Erythroblast (primary cell): ENCODE data around the gene KRTAP5-9.
A peak's percentile ranks its signal among the peaks of the same experiment; 100 is the strongest.
"Not testable (repeated sequence)": the region's sequence is repeated elsewhere in the genome, so short reads cannot be mapped to it uniquely, and the experiment has no call there.

Experiments
- DNase-seq, 2 experiments: peaks; one replicate each; lab custom pipeline; 2025; lab: John Stamatoyannopoulos, UW
- GATA1 ChIP-seq: IDR thresholded peaks from 2 replicates; pipeline ENCODE4 v1.6.1; 2011; ENCODE audit warnings: low read depth, mild to moderate bottlenecking, control low read depth, low read length, moderate library complexity
- POLR2A ChIP-seq: IDR thresholded peaks from 2 replicates; pipeline ENCODE4 v1.6.1; 2011; ENCODE audit warnings: mild to moderate bottlenecking, low read length

Gene KRTAP5-9

DNA sequence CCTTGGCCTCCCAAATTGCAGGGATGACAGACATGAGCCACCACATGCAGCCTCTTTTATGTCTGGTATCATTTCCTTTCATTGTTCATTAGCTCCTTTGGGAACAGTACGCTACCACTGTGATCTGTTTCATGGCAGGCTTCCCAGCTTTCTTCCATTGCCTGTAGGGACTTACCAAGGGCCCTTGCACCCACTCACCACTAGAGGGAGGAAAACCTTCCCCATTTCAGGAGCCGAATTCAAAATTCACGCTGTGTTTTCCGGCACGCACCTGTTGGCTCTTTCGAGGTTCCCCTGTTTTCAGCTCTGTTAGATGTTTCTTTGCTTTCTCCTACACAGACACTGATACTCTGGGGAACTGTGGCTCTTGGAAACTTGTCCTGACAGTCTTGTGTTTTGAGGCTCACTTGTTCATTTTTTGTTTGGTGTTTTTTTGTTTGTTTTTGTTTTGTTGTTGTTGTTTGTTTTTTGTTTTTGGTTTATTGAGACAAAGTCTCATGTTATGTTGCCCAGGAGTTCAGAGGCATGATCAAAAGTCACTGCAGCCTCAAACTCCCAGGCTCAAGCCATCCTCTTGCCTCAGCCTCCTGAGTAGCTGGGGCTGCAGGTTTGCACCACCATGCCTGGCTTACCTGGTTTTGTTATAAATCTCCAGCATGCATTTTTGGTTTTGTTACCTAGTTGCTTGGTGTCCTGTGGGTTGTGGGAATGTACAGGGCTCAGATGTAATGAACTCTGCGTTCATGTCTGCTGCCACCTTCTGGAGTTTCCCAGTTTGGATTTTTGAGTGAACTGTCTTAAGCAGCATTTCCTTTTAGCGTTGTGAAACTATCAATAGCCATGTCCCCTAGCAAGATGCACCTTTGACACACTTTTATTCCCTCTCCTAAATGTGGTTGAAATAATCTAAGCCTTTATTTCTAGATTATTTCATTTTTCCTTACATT is 32.1 kb downstream of the KRTAP5-9 start:
- TF ChIP-seq GATA1, result no peak
- TF ChIP-seq POLR2A, result no peak

DNA sequence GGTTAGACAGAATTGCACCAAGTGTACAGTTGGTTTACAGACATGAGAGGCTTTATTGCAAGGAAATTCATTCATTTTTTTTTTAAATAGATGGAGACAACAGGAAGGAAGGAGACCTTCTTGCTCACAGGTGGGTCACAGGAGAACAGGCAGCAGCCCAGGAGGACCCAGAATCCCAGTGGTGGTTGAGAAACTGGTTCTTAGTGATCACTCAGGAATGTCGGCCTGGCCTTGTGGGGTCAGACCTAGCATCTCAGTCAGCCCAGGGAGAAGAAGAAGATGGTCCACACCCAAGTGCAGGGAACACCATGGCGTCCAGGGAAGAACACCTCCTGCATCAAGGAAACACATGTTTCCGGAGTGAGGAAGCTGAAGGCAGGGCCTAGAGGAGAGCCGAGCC is 33.6 kb downstream of the KRTAP5-9 start:
- TF ChIP-seq POLR2A, result no peak
- no peak for TF ChIP-seq GATA1

More for the DNA sequence above, 32.1 kb downstream of the KRTAP5-9 start:
- DNase-seq, result peak; percentile 42 to 62

DNA sequence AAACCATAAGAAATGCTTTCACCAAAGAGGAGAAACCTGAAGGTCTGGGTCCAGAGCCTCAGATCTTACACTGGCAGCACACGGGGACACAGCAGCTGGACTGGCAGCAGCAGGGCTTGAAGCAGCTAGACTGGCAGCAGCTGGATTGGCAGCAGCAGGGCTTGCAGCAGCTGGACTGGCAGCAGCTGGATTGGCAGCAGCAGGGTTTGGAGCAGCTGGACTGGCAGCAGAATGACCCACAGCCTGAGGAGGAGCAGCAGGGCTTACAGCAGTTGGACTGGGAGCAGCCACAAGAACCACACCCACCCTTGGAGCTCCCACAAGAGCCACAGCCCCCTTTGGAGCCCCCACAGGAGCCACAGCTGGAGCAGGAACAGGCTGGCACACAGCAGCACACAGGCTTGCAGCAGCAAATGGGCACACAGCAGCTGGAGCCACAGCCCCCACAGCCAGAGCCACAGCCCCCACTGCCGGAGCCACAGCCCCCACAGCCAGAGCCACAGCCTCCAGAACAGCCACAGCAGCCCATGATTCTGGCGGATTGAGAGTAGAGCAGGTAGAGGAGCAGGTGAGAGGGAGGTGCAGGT is 34.2 kb downstream of the KRTAP5-9 start, which contains the start of gene KRTAP5-11:
TSS of gene KRTAP5-11 (minus strand) at position 567 of the 587 bp plus-strand sequence. CDS start at position 529, 38 bp downstream.
- no peak for DNase-seq

More for the DNA sequence above, 33.6 kb downstream of the KRTAP5-9 start:
- DNase-seq, result no peak

DNA sequence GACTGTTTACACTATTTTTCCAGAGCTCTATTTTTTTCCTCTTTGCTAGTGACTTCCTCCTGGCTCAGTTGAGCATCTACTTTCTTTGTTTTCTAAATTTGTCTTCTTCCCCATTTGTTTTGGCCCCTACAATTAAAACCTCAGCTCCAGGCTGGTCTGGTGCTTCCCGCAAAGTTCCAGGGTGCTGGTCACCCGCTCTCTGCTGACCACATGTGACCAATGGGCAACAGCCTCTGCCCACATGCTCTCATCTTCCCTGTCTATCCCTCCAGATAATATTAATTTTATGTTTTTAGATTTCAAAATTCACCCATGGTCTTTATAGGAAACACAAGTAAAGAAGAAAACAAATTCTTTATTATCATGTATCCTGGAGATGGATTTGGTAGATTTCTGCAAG is 34.7 kb downstream of the KRTAP5-9 start:
- not testable (repeated sequence) for DNase-seq

More for the DNA sequence above, 34.2 kb downstream of the KRTAP5-9 start, which contains the start of gene KRTAP5-11:
- no peak for TF ChIP-seq POLR2A
- TF ChIP-seq GATA1, result no peak

DNA sequence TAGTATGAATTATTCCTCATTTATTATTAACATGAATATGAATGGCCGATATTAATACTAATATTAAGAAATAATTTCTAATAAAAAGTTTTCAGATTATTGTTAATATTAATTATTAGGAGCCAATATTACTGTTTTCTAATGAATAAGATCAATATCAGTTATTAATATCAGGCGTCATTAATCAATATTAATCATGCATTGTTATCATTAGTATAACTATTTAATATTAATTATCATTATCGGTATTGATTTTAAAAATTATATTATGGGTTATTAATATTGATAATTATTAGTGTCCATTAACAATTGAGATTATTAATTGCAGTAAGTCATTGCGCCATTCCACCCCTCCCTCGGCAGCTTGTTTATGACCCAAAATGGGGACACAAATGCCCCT is 37.5 kb downstream of the KRTAP5-9 start:
- DNase-seq, result not testable (repeated sequence)

DNA sequence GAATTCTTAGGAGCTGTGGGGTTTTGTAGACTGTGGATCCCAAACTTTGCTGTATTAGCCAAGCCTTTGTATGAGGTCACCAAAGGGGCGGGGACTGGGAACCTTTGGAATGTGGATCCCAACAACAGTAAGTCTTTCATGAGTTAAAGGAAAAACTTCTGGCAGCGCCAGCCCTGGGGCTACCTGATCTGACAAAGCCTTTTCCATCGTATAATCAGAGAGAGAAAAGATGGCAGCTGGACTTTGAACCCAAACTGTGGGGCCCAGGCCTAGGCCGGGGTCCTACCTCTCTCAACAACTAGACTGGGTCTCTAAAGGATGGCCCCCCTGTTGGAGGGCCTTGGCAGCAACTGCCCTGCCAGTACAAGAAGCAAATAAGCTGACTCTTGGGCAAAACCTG is 40.1 kb downstream of the KRTAP5-9 start:
- DNase-seq, result not testable (repeated sequence)

DNA sequence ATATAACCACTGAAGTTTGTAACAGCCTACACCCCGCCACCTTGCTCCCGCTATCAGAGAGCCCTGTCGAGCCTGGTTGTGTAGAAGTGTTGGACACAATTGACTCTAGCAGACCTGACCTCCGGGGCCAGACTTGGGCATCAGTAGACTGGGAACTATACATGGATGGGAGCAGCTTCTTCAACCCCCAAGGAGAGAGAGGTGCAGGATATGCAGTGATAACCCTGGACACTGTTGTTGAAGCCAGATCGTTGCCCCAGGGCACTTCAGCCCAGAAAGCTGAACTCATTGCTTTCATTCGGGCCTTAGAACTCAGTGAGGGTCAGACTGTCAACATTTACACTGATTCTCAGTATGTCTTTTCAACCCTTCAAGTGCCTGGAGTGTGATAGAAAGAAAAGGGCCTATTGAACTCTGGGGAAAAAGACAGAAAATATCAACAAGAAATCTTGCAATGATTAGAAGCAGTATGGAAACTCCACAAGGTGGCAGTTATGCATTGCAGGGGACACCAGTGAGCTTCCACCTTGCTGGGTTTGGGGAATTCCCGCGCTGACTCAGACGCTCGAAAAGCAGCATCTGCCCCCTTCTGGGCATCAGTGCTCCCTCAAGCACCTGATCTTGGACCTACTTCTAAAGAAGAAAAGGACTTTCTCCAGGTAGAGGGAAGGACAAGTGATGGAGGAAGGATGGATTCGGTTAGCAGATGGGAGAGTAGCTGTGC is 40.8 kb downstream of the KRTAP5-9 start:
- DNase-seq, result peak in 1 of 2 experiments; percentile 8

DNA sequence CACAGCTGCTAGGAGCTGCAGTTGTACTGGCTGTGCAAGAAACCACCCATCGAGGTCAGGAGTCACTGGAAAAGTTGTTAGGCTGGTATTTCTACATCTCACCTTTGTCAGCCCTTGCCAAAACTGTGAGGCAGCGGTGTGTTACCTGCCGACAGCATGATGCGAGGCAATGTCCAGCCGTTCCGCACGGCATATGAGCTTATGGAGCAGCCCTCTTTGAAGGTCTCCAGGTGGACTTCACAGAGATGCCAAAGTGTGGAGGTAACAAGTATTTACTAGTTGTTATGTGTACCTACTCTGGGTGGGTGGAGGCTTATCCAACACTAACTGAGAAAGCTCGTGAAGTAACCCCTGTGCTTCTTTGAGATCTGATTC is 41.3 kb downstream of the KRTAP5-9 start:
- not testable (repeated sequence) for DNase-seq
